Neural cell (in vitro differentiated cells): ENCODE measurements around the gene RNASEL. TPM values are rescaled to one million over a fixed set of nuclear protein-coding genes. Genes with fewer than 3 reads are reported as not detected.
"Not testable (repeated sequence)": the region's sequence is repeated elsewhere in the genome, so short reads cannot be mapped to it uniquely, and the experiment has no call there.

ENCODE experiments used
- H2AFZ ChIP-seq: fragments of 200-600, 300-800 bp; sonication (generic), shearing (Covaris generic); 2 replicates; pipeline ENCODE4 v1.6.0; 2014; ENCODE audit warnings: low read depth, mild to moderate bottlenecking, antibody characterized with exemption, low read length, moderate library complexity
- H3F3A ChIP-seq: fragments of 200-600 bp; shearing (Covaris generic); 2 replicates; pipeline ENCODE4 v1.6.1; 2016; ENCODE audit warnings: mild to moderate bottlenecking, moderate library complexity, mixed read lengths, antibody characterized with exemption, low read length; ENCODE audit not compliant: insufficient read depth, poor library complexity, severe bottlenecking
- H3K27ac ChIP-seq: fragments of 200-600, 300-800 bp; sonication (generic), shearing (Covaris generic); 2 replicates; pipeline ENCODE4 v1.5.1; 2014; ENCODE audit warnings: mild to moderate bottlenecking, low read length, moderate library complexity
- H3K27me3 ChIP-seq: fragments of 300-800, 200-600 bp; sonication (generic), shearing (Covaris generic); 2 replicates; pipeline ENCODE4 v1.6.0; 2014; ENCODE audit warnings: mild to moderate bottlenecking, low read depth, low read length, moderate library complexity; ENCODE audit not compliant: insufficient read depth
- H3K36me3 ChIP-seq: fragments of 300-800, 200-600 bp; sonication (generic), shearing (Covaris generic); 2 replicates; pipeline ENCODE4 v1.5.1; 2014; ENCODE audit warnings: mild to moderate bottlenecking, antibody characterized with exemption, low read length, moderate library complexity; ENCODE audit not compliant: insufficient read depth
- H3K4me2 ChIP-seq: fragments of 300-800, 200-600 bp; sonication (generic), shearing (Covaris generic); 2 replicates; pipeline ENCODE4 v1.6.0; 2014; ENCODE audit warnings: mild to moderate bottlenecking, low read length
- H3K4me3 ChIP-seq: fragments of 300-800, 200-600 bp; sonication (generic), shearing (Covaris generic); 2 replicates; pipeline ENCODE4 v1.5.1; 2014; ENCODE audit warnings: mild to moderate bottlenecking, low read length, moderate library complexity
- H3K79me2 ChIP-seq: fragments of 200-600 bp; shearing (Covaris generic); replicated peaks from 2 replicates; pipeline ENCODE4 v1.6.0; 2014; ENCODE audit warnings: mild to moderate bottlenecking, low read length, moderate library complexity; ENCODE audit not compliant: insufficient read depth
- H3K9ac ChIP-seq: fragments of 300-800, 200-600 bp; sonication (generic), shearing (Covaris generic); 2 replicates; pipeline ENCODE4 v1.6.1; 2016; ENCODE audit warnings: mild to moderate bottlenecking, low read length, mixed read lengths
- H3K9me2 ChIP-seq: fragments of 200-600 bp; shearing (Covaris generic); 2 replicates; pipeline ENCODE4 v1.6.1; 2016; ENCODE audit warnings: mild to moderate bottlenecking, low read length, mixed read lengths; ENCODE audit not compliant: insufficient read depth
- H3K9me3 ChIP-seq: fragments of 200-600, 300-800 bp; sonication (generic), shearing (Covaris generic); 2 replicates; pipeline ENCODE4 v1.6.1; 2016; ENCODE audit warnings: mild to moderate bottlenecking, mixed run types, low read length, moderate library complexity, mixed read lengths
- H4K20me1 ChIP-seq: fragments of 200-600 bp; shearing (Covaris generic); 2 replicates; pipeline ENCODE4 v1.6.1; 2016; ENCODE audit warnings: mild to moderate bottlenecking, mixed run types; ENCODE audit not compliant: insufficient read depth
- EP300 ChIP-seq: fragments of 450-650 bp; conservative IDR thresholded peaks from 2 replicates; pipeline ENCODE4 v1.6.1; 2014; ENCODE audit warnings: antibody characterized with exemption, mild to moderate bottlenecking, moderate library complexity; ENCODE audit not compliant: poor library complexity, severe bottlenecking
- EZH2 ChIP-seq: fragments of 200-600, 300-800 bp; shearing (Covaris generic), sonication (generic); IDR thresholded peaks from 2 replicates; pipeline ENCODE4 v1.6.1; 2014; ENCODE audit warnings: antibody characterized with exemption, low read length, borderline replicate concordance, mild to moderate bottlenecking; ENCODE audit not compliant: insufficient read depth, poor library complexity, severe bottlenecking
- MXI1 ChIP-seq: fragments of 450-650 bp; conservative IDR thresholded peaks from 2 replicates; pipeline ENCODE4 v1.6.1; 2014; ENCODE audit warnings: antibody characterized with exemption, mild to moderate bottlenecking; ENCODE audit not compliant: poor library complexity, severe bottlenecking
- POLR2AphosphoS5 ChIP-seq: IDR thresholded peaks from 2 replicates; pipeline ENCODE4 v1.6.1; 2012
- RAD21 ChIP-seq: fragments of 450-650 bp; conservative IDR thresholded peaks from 2 replicates; pipeline ENCODE4 v1.6.1; 2014; ENCODE audit warnings: antibody characterized with exemption, mild to moderate bottlenecking, moderate library complexity
- SMC3 ChIP-seq: fragments of 450-650 bp; conservative IDR thresholded peaks from 2 replicates; pipeline ENCODE4 v1.6.1; 2014; ENCODE audit warnings: antibody characterized with exemption, mild to moderate bottlenecking, moderate library complexity; ENCODE audit not compliant: poor library complexity
- TAF1 ChIP-seq: IDR thresholded peaks from 2 replicates; pipeline ENCODE4 v1.6.1; 2012; ENCODE audit warnings: low read depth
- polyA plus RNA-seq: library from polyadenylated mRNA; depleted of rRNA; stranded (reverse); fragments of >200 nt; gene quantifications from 2 replicates; pipeline ENCODE4 v1.2.3, GENCODE V29; 2014
- TF ChIP-seq, protein P1 (sequence below): fragments of 450-650 bp; IDR thresholded peaks from 2 replicates; pipeline ENCODE4 v1.5.1; 2014; ENCODE audit warnings: antibody characterized with exemption, mild to moderate bottlenecking, moderate library complexity; ENCODE audit not compliant: poor library complexity, severe bottlenecking
- TF ChIP-seq, protein P2 (sequence below): IDR thresholded peaks from 2 replicates; pipeline ENCODE4 v1.6.1; 2012; ENCODE audit warnings: borderline replicate concordance

RNASEL gene
- polyA plus RNA-seq, 1 donor from 2014 or later: 0.47 TPM

DNA sequence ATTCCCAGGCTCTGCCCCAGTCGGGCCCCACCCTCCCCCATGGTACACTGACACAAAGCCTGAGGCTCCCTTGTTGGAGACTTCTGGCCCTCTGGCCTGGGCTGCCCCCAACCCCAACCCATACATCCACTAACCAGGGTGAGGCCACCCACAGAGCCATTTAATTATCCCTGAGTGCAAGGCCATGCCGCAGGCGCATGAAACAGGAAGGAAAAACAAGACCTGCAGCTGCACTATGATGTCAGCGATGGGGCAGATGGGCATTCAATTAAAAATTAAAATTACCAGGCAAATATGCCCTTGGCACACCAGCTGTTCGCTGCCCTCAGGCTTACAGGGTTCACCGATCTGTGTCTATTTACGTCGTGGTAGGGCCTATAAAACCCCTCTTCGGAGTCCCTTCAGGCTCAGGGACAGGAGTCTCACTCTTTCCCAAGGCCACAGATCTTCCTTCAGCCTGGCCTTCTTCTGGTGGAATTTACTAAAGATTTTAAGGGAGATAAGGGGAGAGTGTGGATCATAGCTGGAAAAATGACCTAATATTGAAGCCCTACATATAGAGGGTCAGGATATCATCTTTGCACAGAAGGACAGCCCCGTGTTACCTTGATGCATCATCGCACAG lies 44.7 kb upstream of the RNASEL start:
- H2AFZ ChIP-seq: no peak overlapping the region
- no peaks in the 10 kb centered on the region for H3K36me3 ChIP-seq
- no peaks in the 10 kb centered on the region for H3K79me2 ChIP-seq
- TF ChIP-seq POLR2AphosphoS5 (no peak), EP300 (no peak), TAF1 (no peak), RAD21 (no peak), SMC3 (no peak), MXI1 (no peak)
- TF ChIP-seq, protein P1, sequence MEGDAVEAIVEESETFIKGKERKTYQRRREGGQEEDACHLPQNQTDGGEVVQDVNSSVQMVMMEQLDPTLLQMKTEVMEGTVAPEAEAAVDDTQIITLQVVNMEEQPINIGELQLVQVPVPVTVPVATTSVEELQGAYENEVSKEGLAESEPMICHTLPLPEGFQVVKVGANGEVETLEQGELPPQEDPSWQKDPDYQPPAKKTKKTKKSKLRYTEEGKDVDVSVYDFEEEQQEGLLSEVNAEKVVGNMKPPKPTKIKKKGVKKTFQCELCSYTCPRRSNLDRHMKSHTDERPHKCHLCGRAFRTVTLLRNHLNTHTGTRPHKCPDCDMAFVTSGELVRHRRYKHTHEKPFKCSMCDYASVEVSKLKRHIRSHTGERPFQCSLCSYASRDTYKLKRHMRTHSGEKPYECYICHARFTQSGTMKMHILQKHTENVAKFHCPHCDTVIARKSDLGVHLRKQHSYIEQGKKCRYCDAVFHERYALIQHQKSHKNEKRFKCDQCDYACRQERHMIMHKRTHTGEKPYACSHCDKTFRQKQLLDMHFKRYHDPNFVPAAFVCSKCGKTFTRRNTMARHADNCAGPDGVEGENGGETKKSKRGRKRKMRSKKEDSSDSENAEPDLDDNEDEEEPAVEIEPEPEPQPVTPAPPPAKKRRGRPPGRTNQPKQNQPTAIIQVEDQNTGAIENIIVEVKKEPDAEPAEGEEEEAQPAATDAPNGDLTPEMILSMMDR: no peak
- H3K9me3 ChIP-seq: no peaks in the 10 kb centered on the region
- no peaks in the 10 kb centered on the region for H4K20me1 ChIP-seq
- no peak overlapping the region for H3K9ac ChIP-seq
- no peaks in the 10 kb centered on the region for H3K27me3 ChIP-seq
- H3K27ac ChIP-seq: no peak overlapping the region
- H3K4me2 ChIP-seq: no peak overlapping the region
- H3K4me3 ChIP-seq: no peak overlapping the region
- H3K9me2 ChIP-seq: no peaks in the 10 kb centered on the region
- H3F3A ChIP-seq: no peaks in the 10 kb centered on the region

DNA sequence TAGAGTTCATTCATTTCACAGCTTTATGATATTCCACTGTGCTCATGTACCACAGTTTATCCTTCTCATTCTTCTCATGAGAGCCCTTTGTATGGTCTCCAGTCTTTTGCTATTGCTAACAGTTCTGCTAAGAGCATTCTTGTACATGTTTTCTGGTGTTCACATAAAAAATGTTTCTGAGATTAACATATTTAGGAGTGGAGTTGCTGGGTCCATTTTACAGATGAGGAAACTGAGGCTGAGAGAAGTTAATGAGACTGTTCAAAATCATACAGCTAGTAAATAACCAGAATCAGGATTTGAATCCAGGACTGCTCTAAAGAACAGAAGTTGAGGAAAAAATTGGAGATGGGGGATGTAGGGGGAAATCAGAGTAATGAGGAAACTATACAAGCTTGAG lies 44.0 kb upstream of the RNASEL start:
- Histone ChIP-seq H3K4me3 (no peak overlapping the region), H3K4me2 (no peak overlapping the region), H3K9me2 (no peaks in the 10 kb centered on the region), H3K27ac (no peak overlapping the region), H3K27me3 (no peaks in the 10 kb centered on the region), H3F3A (no peaks in the 10 kb centered on the region), H3K36me3 (no peaks in the 10 kb centered on the region), H2AFZ (no peak overlapping the region), H3K9ac (no peak overlapping the region), H4K20me1 (no peaks in the 10 kb centered on the region), H3K79me2 (no peaks in the 10 kb centered on the region), H3K9me3 (no peaks in the 10 kb centered on the region)
- no peak for TF ChIP-seq SMC3

DNA sequence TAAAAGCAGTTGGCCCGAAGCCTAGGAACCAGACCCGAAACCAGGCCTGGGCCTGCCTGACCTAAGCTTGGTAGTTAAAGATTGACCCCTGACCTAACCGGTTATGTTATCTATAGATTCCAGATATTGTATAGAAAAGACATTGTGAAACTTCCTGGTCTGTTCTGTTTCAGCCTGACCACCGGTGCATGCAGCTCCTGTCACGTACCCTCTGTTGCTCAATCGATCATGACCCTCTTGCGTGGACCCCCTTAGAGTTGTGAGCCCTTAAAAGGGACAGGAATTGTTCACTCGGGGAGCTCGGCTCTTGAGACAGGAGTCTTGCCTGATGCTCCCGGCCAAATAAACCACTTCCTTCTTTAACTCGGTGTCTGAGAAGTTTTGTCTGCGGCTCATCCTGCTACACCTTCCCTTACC lies 43.4 kb upstream of the RNASEL start:
- not testable (repeated sequence) for H2AFZ ChIP-seq, H3K9ac ChIP-seq, H3K27me3 ChIP-seq, H4K20me1 ChIP-seq, H3F3A ChIP-seq, H3K27ac ChIP-seq, H3K9me2 ChIP-seq, H3K4me2 ChIP-seq, H3K36me3 ChIP-seq, H3K9me3 ChIP-seq, H3K4me3 ChIP-seq, H3K79me2 ChIP-seq

DNA sequence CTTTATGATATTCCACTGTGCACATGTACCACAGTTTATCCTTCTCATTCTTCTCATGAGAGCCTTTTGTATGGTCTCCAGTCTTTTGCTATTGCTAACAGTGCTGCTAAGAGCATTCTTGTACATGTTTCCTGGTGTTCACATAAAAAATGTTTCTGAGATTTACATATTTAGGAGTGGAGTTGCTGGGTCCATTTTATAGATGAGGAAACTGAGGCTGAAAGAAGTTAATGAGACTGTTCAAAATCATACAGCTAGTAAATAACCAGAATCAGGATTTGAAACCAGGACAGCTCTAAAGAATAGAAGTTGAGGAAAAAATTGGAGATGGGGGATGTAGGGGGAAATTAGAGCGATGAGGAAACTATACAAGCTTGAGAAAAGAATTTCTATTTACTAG lies 42.9 kb upstream of the RNASEL start:
- no peak overlapping the region for H3K4me3 ChIP-seq
- TF ChIP-seq, protein P1: no peak
- TF ChIP-seq EZH2 (no peak), EP300 (no peak), POLR2AphosphoS5 (no peak), RAD21 (no peak), SMC3 (no peak), TAF1 (no peak), MXI1 (no peak)
- TF ChIP-seq, protein P2, sequence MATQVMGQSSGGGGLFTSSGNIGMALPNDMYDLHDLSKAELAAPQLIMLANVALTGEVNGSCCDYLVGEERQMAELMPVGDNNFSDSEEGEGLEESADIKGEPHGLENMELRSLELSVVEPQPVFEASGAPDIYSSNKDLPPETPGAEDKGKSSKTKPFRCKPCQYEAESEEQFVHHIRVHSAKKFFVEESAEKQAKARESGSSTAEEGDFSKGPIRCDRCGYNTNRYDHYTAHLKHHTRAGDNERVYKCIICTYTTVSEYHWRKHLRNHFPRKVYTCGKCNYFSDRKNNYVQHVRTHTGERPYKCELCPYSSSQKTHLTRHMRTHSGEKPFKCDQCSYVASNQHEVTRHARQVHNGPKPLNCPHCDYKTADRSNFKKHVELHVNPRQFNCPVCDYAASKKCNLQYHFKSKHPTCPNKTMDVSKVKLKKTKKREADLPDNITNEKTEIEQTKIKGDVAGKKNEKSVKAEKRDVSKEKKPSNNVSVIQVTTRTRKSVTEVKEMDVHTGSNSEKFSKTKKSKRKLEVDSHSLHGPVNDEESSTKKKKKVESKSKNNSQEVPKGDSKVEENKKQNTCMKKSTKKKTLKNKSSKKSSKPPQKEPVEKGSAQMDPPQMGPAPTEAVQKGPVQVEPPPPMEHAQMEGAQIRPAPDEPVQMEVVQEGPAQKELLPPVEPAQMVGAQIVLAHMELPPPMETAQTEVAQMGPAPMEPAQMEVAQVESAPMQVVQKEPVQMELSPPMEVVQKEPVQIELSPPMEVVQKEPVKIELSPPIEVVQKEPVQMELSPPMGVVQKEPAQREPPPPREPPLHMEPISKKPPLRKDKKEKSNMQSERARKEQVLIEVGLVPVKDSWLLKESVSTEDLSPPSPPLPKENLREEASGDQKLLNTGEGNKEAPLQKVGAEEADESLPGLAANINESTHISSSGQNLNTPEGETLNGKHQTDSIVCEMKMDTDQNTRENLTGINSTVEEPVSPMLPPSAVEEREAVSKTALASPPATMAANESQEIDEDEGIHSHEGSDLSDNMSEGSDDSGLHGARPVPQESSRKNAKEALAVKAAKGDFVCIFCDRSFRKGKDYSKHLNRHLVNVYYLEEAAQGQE: no peak

More for the DNA sequence above, 42.9 kb upstream of the RNASEL start:
- no peaks in the 10 kb centered on the region for H3K27me3 ChIP-seq
- H3K79me2 ChIP-seq: no peaks in the 10 kb centered on the region
- H3K4me2 ChIP-seq: no peak overlapping the region
- no peaks in the 10 kb centered on the region for H3K9me2 ChIP-seq
- H2AFZ ChIP-seq: no peak overlapping the region
- no peaks in the 10 kb centered on the region for H3F3A ChIP-seq
- no peaks in the 10 kb centered on the region for H3K9me3 ChIP-seq
- no peak overlapping the region for H3K9ac ChIP-seq
- no peaks in the 10 kb centered on the region for H3K36me3 ChIP-seq
- H4K20me1 ChIP-seq: no peaks in the 10 kb centered on the region
- no peak overlapping the region for H3K27ac ChIP-seq
